ENCODE data around the gene SPOCK1. TPM values are rescaled to one million over a fixed set of nuclear protein-coding genes. Genes with fewer than 3 reads are reported as not detected.

SPOCK1 gene
- total and polyA plus RNA-seq, 7 experiments from 2014 or later = 2.8 TPM; not detected in 6

DNA sequence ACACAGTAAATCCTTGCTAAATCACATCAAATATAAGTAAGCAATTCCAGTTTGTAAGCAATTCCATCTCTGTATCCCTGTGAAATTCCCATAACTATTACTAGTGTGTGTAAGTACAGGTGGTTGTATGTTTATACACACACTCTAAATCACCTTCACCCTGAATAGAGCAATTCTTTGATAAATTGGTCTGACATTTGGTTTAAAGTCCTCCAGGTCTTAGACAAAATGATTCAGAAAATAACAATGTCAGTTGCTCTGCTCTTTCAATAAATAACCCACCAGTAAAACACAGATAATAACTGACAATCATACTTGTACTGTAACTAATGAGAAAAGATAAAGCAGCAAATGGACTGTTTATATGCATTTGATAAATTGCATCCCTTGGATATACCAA is 226.3 kb downstream of the SPOCK1 start:
- ChIA-PET POLR2A (no interaction called here), CTCF (no interaction called here)
- intact Hi-C loops (cut with micrococcal nuclease) = no loop called here
- Histone ChIP-seq H3K27me3 (ENCODE audit: control insufficient read depth in 2 of 2, insufficient read depth in 2 of 2, low read length in 2 of 2) (no peaks in the 10 kb centered on the region), H3K4me1 (ENCODE audit: control insufficient read depth in 2 of 2, insufficient read depth in 2 of 2, low read length in 2 of 2) (no peaks in the 10 kb centered on the region), H3K27ac (ENCODE audit: low read depth, low read length) (no peak overlapping the region), H3K4me3 (ENCODE audit: low read length) (no peak overlapping the region), H3K9me3 (ENCODE audit: control insufficient read depth in 2 of 3, low read length in 3 of 3) (no peaks in the 10 kb centered on the region), H3K36me3 (ENCODE audit: control insufficient read depth in 2 of 3, insufficient read depth in 3 of 3, low read length in 3 of 3) (no peaks in the 10 kb centered on the region)
- Mint-ChIP-seq H3K27me3 (peaks cover 0 to 10% (median 7%) of the 10 kb centered on the region in 5 donors), H3K9me3 (peaks cover 0 to 3% (median 0%) of the 10 kb centered on the region in 11 donors), H3K27ac (no peak overlapping the region), H3K4me3 (no peak overlapping the region), H3K4me1 (peaks cover 0 to 8% (median 0%) of the 10 kb centered on the region in 7 donors), H3K36me3 (peaks cover 0 to 3% (median 0%) of the 10 kb centered on the region in 5 donors)
- DNase-seq = no peak
- ATAC-seq = no peak

DNA sequence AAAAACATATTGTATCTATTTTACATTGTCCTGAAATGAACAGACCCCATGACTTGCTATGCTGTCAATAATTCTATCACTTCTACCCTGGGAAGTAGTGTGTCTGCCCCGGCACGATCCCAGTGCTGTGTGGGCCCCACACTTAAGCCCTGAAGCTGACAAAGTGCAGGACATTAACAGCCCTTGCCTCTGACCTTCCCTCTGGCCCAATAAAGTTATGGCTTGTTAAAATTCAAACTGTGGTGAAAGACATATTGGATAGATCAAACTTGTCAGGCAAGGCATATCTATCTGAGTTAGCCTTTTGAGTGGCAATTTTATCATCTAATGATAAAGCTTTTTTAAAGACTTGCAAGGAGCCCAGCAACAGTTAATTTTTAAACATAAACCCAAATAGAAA is 229.2 kb downstream of the SPOCK1 start:
- H3K4me3 Mint-ChIP-seq = no peak overlapping the region
- H3K27me3 ChIP-seq (ENCODE audit: control insufficient read depth in 2 of 2, insufficient read depth in 2 of 2, low read length in 2 of 2) = no peaks in the 10 kb centered on the region
- H3K36me3 Mint-ChIP-seq = no peaks in the 10 kb centered on the region
- no peaks in the 10 kb centered on the region for H3K4me1 Mint-ChIP-seq
- peaks cover 0 to 3% (median 0%) of the 10 kb centered on the region in 11 donors for H3K9me3 Mint-ChIP-seq
- no peaks in the 10 kb centered on the region for H3K36me3 ChIP-seq (ENCODE audit: control insufficient read depth in 2 of 3, insufficient read depth in 3 of 3, low read length in 3 of 3)
- POLR2A ChIA-PET = no interaction called here
- H3K4me1 ChIP-seq (ENCODE audit: control insufficient read depth in 2 of 2, insufficient read depth in 2 of 2, low read length in 2 of 2) = no peaks in the 10 kb centered on the region
- H3K4me3 ChIP-seq (ENCODE audit: low read length) = no peak overlapping the region
- DNase-seq (no peak), ATAC-seq (no peak)
- H3K27ac ChIP-seq (ENCODE audit: low read depth, low read length) = no peak overlapping the region
- peaks cover 4 to 25% (median 17%) of the 10 kb centered on the region in 5 donors for H3K27me3 Mint-ChIP-seq
- intact Hi-C loops (cut with micrococcal nuclease) = no loop called here
- CTCF ChIA-PET = no interaction called here
- H3K27ac Mint-ChIP-seq = no peak overlapping the region
- no peaks in the 10 kb centered on the region for H3K9me3 ChIP-seq (ENCODE audit: control insufficient read depth in 2 of 3, low read length in 3 of 3)

DNA sequence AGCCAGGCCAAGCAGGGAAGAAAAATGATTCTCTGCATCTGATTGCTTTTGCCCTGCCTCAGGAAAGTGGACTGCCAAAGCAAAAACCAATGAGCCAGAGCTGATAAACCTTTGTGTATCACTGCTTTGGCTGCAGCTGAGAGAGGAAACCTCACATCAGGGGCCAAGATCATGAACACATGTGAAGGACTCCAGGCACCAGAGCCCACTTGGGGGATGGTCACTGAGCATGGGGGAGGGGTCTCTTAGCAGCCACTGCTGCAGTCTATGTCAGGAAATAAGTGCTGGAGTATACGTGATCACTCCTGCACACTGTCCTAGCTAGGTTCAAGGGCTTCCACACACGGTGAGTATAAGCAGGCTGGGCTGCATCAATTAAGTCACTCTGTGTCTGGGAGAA is 229.9 kb downstream of the SPOCK1 start:
- H3K4me1 ChIP-seq (ENCODE audit: control insufficient read depth in 2 of 2, insufficient read depth in 2 of 2, low read length in 2 of 2) = no peaks in the 10 kb centered on the region
- ATAC-seq = no peak
- H3K27ac Mint-ChIP-seq = no peak overlapping the region
- H3K36me3 Mint-ChIP-seq = no peaks in the 10 kb centered on the region
- no peaks in the 10 kb centered on the region for H3K27me3 ChIP-seq (ENCODE audit: control insufficient read depth in 2 of 2, insufficient read depth in 2 of 2, low read length in 2 of 2)
- ChIA-PET CTCF (no interaction called here), POLR2A (no interaction called here)
- H3K4me3 ChIP-seq (ENCODE audit: low read length) = no peak overlapping the region
- H3K4me1 Mint-ChIP-seq = no peaks in the 10 kb centered on the region
- no peak overlapping the region for H3K27ac ChIP-seq (ENCODE audit: low read depth, low read length)
- H3K9me3 ChIP-seq (ENCODE audit: control insufficient read depth in 2 of 3, low read length in 3 of 3) = no peaks in the 10 kb centered on the region
- no peak for DNase-seq
- intact Hi-C loops (cut with micrococcal nuclease) = no loop called here
- H3K4me3 Mint-ChIP-seq = no peak overlapping the region
- peaks cover 4 to 29% (median 21%) of the 10 kb centered on the region in 5 donors for H3K27me3 Mint-ChIP-seq
- no peaks in the 10 kb centered on the region for H3K36me3 ChIP-seq (ENCODE audit: control insufficient read depth in 2 of 3, insufficient read depth in 3 of 3, low read length in 3 of 3)
- H3K9me3 Mint-ChIP-seq = peaks cover 0 to 6% (median 0%) of the 10 kb centered on the region in 11 donors

DNA sequence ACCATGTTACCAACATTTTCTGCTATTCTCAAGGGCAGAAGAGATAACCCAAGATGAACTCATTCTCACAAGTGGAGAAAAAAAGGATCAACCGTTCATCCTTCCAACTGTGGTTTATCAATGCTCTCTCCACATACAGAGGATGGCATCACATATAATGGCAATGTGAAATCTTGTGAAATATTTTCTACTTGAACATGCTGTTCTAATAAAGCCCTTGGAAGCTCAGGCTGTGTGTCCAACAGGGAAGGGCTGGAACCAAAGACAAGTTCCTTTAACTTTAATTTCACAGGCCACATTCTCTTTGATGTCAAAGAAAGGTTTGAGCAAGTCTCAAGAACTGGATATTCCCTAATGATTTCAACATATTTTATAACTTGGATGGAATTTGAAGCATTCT is 230.5 kb downstream of the SPOCK1 start:
- peaks cover 0 to 8% (median 0%) of the 10 kb centered on the region in 11 donors for H3K9me3 Mint-ChIP-seq
- intact Hi-C loops (cut with micrococcal nuclease) = no loop called here
- Histone ChIP-seq H3K27me3 (ENCODE audit: control insufficient read depth in 2 of 2, insufficient read depth in 2 of 2, low read length in 2 of 2) (no peaks in the 10 kb centered on the region), H3K27ac (ENCODE audit: low read depth, low read length) (no peak overlapping the region), H3K4me3 (ENCODE audit: low read length) (no peak overlapping the region), H3K9me3 (ENCODE audit: control insufficient read depth in 2 of 3, low read length in 3 of 3) (no peaks in the 10 kb centered on the region), H3K4me1 (ENCODE audit: control insufficient read depth in 2 of 2, insufficient read depth in 2 of 2, low read length in 2 of 2) (no peaks in the 10 kb centered on the region), H3K36me3 (ENCODE audit: control insufficient read depth in 2 of 3, insufficient read depth in 3 of 3, low read length in 3 of 3) (no peaks in the 10 kb centered on the region)
- no peaks in the 10 kb centered on the region for H3K36me3 Mint-ChIP-seq
- no peak overlapping the region for H3K4me3 Mint-ChIP-seq
- ATAC-seq (no peak), DNase-seq (no peak)
- peaks cover 4 to 30% (median 23%) of the 10 kb centered on the region in 5 donors for H3K27me3 Mint-ChIP-seq
- CTCF ChIA-PET = no interaction called here
- no peaks in the 10 kb centered on the region for H3K4me1 Mint-ChIP-seq
- no peak overlapping the region for H3K27ac Mint-ChIP-seq
- POLR2A ChIA-PET = no interaction called here

DNA sequence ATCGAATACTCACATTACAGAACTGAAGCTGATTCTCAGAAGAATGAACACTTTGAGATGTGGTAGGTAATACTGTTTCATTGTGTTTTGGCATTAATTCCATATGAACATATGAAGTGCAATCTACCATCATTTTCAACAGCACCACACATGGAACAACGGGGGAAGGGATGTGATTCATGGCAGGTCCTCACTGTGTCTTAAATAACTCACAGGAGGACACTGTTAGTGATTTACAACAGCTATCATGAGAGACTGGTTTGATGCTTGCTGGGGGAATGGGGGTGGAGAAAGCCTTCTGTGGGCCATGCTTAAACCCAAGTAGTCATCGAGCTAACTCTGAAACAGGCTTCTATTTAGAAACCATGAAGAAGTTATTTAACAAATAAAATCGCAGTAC is 232.9 kb downstream of the SPOCK1 start:
- no peak overlapping the region for H3K27ac Mint-ChIP-seq
- CTCF ChIA-PET = no interaction called here
- intact Hi-C loops (cut with micrococcal nuclease) = no loop called here
- H3K36me3 ChIP-seq (ENCODE audit: control insufficient read depth in 2 of 3, insufficient read depth in 3 of 3, low read length in 3 of 3) = no peaks in the 10 kb centered on the region
- H3K27me3 Mint-ChIP-seq = peaks cover 8 to 34% (median 18%) of the 10 kb centered on the region in 5 donors
- H3K4me1 Mint-ChIP-seq = no peaks in the 10 kb centered on the region
- ATAC-seq (no peak), DNase-seq (no peak)
- H3K36me3 Mint-ChIP-seq = no peaks in the 10 kb centered on the region
- H3K27me3 ChIP-seq (ENCODE audit: control insufficient read depth in 2 of 2, insufficient read depth in 2 of 2, low read length in 2 of 2) = no peaks in the 10 kb centered on the region
- H3K4me3 ChIP-seq (ENCODE audit: low read length) = no peak overlapping the region
- no peaks in the 10 kb centered on the region for H3K4me1 ChIP-seq (ENCODE audit: control insufficient read depth in 2 of 2, insufficient read depth in 2 of 2, low read length in 2 of 2)
- H3K4me3 Mint-ChIP-seq = no peak overlapping the region
- peaks cover 0 to 8% (median 0%) of the 10 kb centered on the region in 11 donors for H3K9me3 Mint-ChIP-seq
- H3K27ac ChIP-seq (ENCODE audit: low read depth, low read length) = no peak overlapping the region
- POLR2A ChIA-PET = no interaction called here
- H3K9me3 ChIP-seq (ENCODE audit: control insufficient read depth in 2 of 3, low read length in 3 of 3) = no peaks in the 10 kb centered on the region

DNA sequence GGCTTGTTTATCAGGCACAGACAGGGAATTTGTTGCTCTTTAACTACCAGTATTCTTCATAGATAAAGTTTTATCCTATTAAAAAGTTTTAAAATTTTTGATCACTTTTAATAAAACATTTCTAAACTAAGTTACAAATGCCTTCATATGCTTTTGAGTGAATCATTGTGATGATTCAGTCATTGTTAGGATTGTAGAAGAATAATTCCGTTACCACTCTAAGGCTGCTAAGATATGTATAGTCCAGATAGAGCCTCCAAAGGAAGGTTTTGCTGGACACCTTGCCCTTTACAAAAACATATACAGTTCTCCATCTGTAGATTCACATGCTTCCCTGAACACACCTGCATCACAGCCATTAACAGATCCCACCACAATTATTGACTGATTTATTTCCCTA is 233.7 kb downstream of the SPOCK1 start:
- intact Hi-C loops (cut with micrococcal nuclease) = no loop called here
- Mint-ChIP-seq H3K4me1 (no peaks in the 10 kb centered on the region), H3K4me3 (no peak overlapping the region), H3K27ac (no peak overlapping the region), H3K9me3 (peaks cover 0 to 8% (median 0%) of the 10 kb centered on the region in 11 donors), H3K27me3 (peaks cover 8 to 35% (median 18%) of the 10 kb centered on the region in 5 donors), H3K36me3 (no peaks in the 10 kb centered on the region)
- H3K9me3 ChIP-seq (ENCODE audit: control insufficient read depth in 2 of 3, low read length in 3 of 3) = no peaks in the 10 kb centered on the region
- H3K27me3 ChIP-seq (ENCODE audit: control insufficient read depth in 2 of 2, insufficient read depth in 2 of 2, low read length in 2 of 2) = no peaks in the 10 kb centered on the region
- H3K4me1 ChIP-seq (ENCODE audit: control insufficient read depth in 2 of 2, insufficient read depth in 2 of 2, low read length in 2 of 2) = no peaks in the 10 kb centered on the region
- H3K36me3 ChIP-seq (ENCODE audit: control insufficient read depth in 2 of 3, insufficient read depth in 3 of 3, low read length in 3 of 3) = no peaks in the 10 kb centered on the region
- no peak for ATAC-seq
- no peak for DNase-seq
- ChIA-PET CTCF (no interaction called here), POLR2A (no interaction called here)
- H3K4me3 ChIP-seq (ENCODE audit: low read length) = no peak overlapping the region
- no peak overlapping the region for H3K27ac ChIP-seq (ENCODE audit: low read depth, low read length)

DNA sequence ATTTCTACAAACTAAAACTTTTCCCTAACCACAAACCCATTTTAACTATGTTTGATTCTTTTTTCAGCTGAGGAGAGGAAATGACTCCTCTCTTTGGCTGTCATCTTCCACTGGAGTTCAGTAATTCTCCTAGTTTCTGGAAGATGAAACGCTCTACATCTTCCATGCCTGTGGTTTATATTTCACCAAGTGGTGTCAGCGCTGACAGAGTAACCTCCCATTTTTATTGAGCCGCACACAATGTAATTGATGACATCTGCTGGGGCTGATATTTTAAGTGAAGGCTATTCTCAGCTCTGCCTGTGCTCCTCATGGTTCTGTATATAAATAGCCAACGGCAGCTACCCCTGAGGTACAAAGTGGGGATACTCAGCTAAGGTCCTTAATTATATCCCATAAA is 234.6 kb downstream of the SPOCK1 start:
- ChIA-PET POLR2A (no interaction called here), CTCF (no interaction called here)
- no peaks in the 10 kb centered on the region for H3K27me3 ChIP-seq (ENCODE audit: control insufficient read depth in 2 of 2, insufficient read depth in 2 of 2, low read length in 2 of 2)
- Mint-ChIP-seq H3K36me3 (no peaks in the 10 kb centered on the region), H3K27me3 (peaks cover 8 to 39% (median 18%) of the 10 kb centered on the region in 5 donors), H3K4me3 (no peak overlapping the region), H3K4me1 (no peaks in the 10 kb centered on the region), H3K27ac (no peak overlapping the region), H3K9me3 (peaks cover 0 to 8% (median 0%) of the 10 kb centered on the region in 11 donors)
- no peaks in the 10 kb centered on the region for H3K4me1 ChIP-seq (ENCODE audit: control insufficient read depth in 2 of 2, insufficient read depth in 2 of 2, low read length in 2 of 2)
- H3K9me3 ChIP-seq (ENCODE audit: control insufficient read depth in 2 of 3, low read length in 3 of 3) = no peaks in the 10 kb centered on the region
- intact Hi-C loops (cut with micrococcal nuclease) = no loop called here
- ATAC-seq (no peak), DNase-seq (no peak)
- H3K4me3 ChIP-seq (ENCODE audit: low read length) = no peak overlapping the region
- H3K36me3 ChIP-seq (ENCODE audit: control insufficient read depth in 2 of 3, insufficient read depth in 3 of 3, low read length in 3 of 3) = no peaks in the 10 kb centered on the region
- H3K27ac ChIP-seq (ENCODE audit: low read depth, low read length) = no peak overlapping the region

Data from naive thymus-derived CD4-positive, alpha-beta T cell (primary cell).